Measurements from ENCODE around the gene GPSM1. TPM values are rescaled to one million over a fixed set of nuclear protein-coding genes. Genes with fewer than 3 reads are reported as not detected.
A peak's percentile ranks its signal among the peaks of the same experiment; 100 is the strongest.

The GPSM1 gene
- total RNA-seq, 2 donors from 2014 or later, result 15.8 to 23.1 TPM

GRCh38 chr9:136309101-136309801, 18.1 kb upstream of the GPSM1 start:
- H3K27me3 ChIP-seq, result no peaks in the 10 kb centered on the region
- H3K4me1 ChIP-seq, result no peaks in the 10 kb centered on the region
- H3K4me3 ChIP-seq, result no peak overlapping the region

GRCh38 chr9:136309806-136310220, 17.5 kb upstream of the GPSM1 start:
- ATAC-seq (no peak), DNase-seq (no peak)
- no peaks in the 10 kb centered on the region for H3K36me3 ChIP-seq (replicated peaks in 1 of 2; ENCODE audit: insufficient read depth in 1 of 2, low read depth in 2 of 2)
- H3K4me3 ChIP-seq, result no peak overlapping the region
- intact Hi-C loops (cut with DNase I), result no loop called here
- TF ChIP-seq CTCF (IDR thresholded peaks at IDR 0.05) (no peak), POLR2A (IDR thresholded peaks at IDR 0.05) (no peak)
- no peaks in the 10 kb centered on the region for H3K27me3 ChIP-seq
- no peak overlapping the region for H3K27ac ChIP-seq
- no peaks in the 10 kb centered on the region for H3K4me1 ChIP-seq
- WGBS, 2 donors, result 81 to 86% methylated on average over 5 of the region's 5 CpGs
- no peaks in the 10 kb centered on the region for H3K9me3 ChIP-seq

More at GRCh38 chr9:136309101-136309801, 18.1 kb upstream of the GPSM1 start:
- TF ChIP-seq POLR2A (IDR thresholded peaks at IDR 0.05), result no peak
- TF ChIP-seq CTCF (IDR thresholded peaks at IDR 0.05), result no peak
- Histone ChIP-seq H3K9me3 (no peaks in the 10 kb centered on the region), H3K36me3 (replicated peaks in 1 of 2; ENCODE audit: insufficient read depth in 1 of 2, low read depth in 2 of 2) (no peaks in the 10 kb centered on the region), H3K27ac (no peak overlapping the region)
- no peak for ATAC-seq
- no peak for DNase-seq
- 67 to 80% methylated on average over 2 to 22 of the region's 22 CpGs for WGBS, 2 donors
- intact Hi-C loops (cut with DNase I), result no loop called here

GRCh38 chr9:136310273-136311030, 16.9 kb upstream of the GPSM1 start:
- H3K27me3 ChIP-seq, result no peaks in the 10 kb centered on the region
- ATAC-seq (no peak), DNase-seq (peak in 1 of 4 donors; percentile 17)
- 54 to 61% methylated on average over 15 to 19 of the region's 28 CpGs for whole genome bisulfite sequencing, 2 donors
- no peaks in the 10 kb centered on the region for H3K9me3 ChIP-seq
- intact Hi-C loops (cut with DNase I), result no loop called here
- H3K36me3 ChIP-seq (replicated peaks in 1 of 2; ENCODE audit: insufficient read depth in 1 of 2, low read depth in 2 of 2), result no peaks in the 10 kb centered on the region
- no peak overlapping the region for H3K4me3 ChIP-seq
- no peak overlapping the region for H3K27ac ChIP-seq
- TF ChIP-seq CTCF (IDR thresholded peaks at IDR 0.05) (no peak), POLR2A (IDR thresholded peaks at IDR 0.05) (no peak)
- no peaks in the 10 kb centered on the region for H3K4me1 ChIP-seq

- no peak overlapping the region for H3K27ac ChIP-seq
- TF ChIP-seq CTCF (IDR thresholded peaks at IDR 0.05) (no peak), POLR2A (IDR thresholded peaks at IDR 0.05) (no peak)
- WGBS, 2 donors, result 24 to 59% methylated on average over 3 to 20 of the region's 23 CpGs
- DNase-seq, result peak in 1 of 4 donors; percentile 23
- H3K4me1 ChIP-seq, result no peaks in the 10 kb centered on the region
- H3K27me3 ChIP-seq, result no peaks in the 10 kb centered on the region
- no peak overlapping the region for H3K4me3 ChIP-seq
- no peaks in the 10 kb centered on the region for H3K9me3 ChIP-seq
- intact Hi-C loops (cut with DNase I), result no loop called here
- H3K36me3 ChIP-seq (replicated peaks in 1 of 2; ENCODE audit: insufficient read depth in 1 of 2, low read depth in 2 of 2), result no peaks in the 10 kb centered on the region
- ATAC-seq, result peak; percentile 23
These were observed 16.0 kb upstream of the GPSM1 start for GRCh38 chr9:136311051-136312008.
